Activated naive CD4-positive, alpha-beta T cell treated with anti-CD3 and anti-CD28 coated beads for 36 hours (primary cell): ENCODE data around the gene NUDC. TPM values are rescaled to one million over a fixed set of nuclear protein-coding genes. Genes with fewer than 3 reads are reported as not detected.
A peak's percentile ranks its signal among the peaks of the same experiment; 100 is the strongest.

Source experiments
- CTCF ChIA-PET: fragments of 350-600 bp; sonication (Branson Sonifier 250); formaldehyde crosslinking; loops from one replicate; lab custom pipeline; 2021; ENCODE audit warnings: antibody characterized with exemption; lab: Charles Lee
- DNase-seq: peaks from one replicate; pipeline ENCODE4 v3.0.0-alpha.2; 2020
- H3K27ac Mint-ChIP-seq: one replicate; pipeline ENCODE4 v1.8.0; 2021; ENCODE audit warnings: mild to moderate bottlenecking, mixed read lengths
- H3K27me3 Mint-ChIP-seq: one replicate; pipeline ENCODE4 v1.8.0; 2021; ENCODE audit warnings: low read depth, mixed read lengths
- H3K36me3 Mint-ChIP-seq: one replicate; pipeline ENCODE4 v1.8.0; 2021; ENCODE audit warnings: low read depth, mixed read lengths
- H3K4me1 Mint-ChIP-seq: one replicate; pipeline ENCODE4 v1.8.0; 2021; ENCODE audit warnings: low read depth, mixed read lengths
- H3K4me3 Mint-ChIP-seq: one replicate; pipeline ENCODE4 v1.8.0; 2021; ENCODE audit warnings: mild to moderate bottlenecking, moderate library complexity, mixed read lengths
- H3K9me3 Mint-ChIP-seq: one replicate; pipeline ENCODE4 v1.8.0; 2021; ENCODE audit warnings: mixed read lengths
- intact Hi-C: fragments of 100-400 bp; cut with micrococcal nuclease; formaldehyde crosslinking; loops from one replicate; pipeline ENCODE4 v1.15.1; 2023
- total RNA-seq, 2 experiments: library from RNA; stranded (reverse); gene quantifications; one replicate each; pipeline ENCODE4 v1.2.3, GENCODE V29; 2021

Gene NUDC
- total RNA-seq, 2 experiments from 2014 or later = 75.3 to 78.1 TPM

DNA sequence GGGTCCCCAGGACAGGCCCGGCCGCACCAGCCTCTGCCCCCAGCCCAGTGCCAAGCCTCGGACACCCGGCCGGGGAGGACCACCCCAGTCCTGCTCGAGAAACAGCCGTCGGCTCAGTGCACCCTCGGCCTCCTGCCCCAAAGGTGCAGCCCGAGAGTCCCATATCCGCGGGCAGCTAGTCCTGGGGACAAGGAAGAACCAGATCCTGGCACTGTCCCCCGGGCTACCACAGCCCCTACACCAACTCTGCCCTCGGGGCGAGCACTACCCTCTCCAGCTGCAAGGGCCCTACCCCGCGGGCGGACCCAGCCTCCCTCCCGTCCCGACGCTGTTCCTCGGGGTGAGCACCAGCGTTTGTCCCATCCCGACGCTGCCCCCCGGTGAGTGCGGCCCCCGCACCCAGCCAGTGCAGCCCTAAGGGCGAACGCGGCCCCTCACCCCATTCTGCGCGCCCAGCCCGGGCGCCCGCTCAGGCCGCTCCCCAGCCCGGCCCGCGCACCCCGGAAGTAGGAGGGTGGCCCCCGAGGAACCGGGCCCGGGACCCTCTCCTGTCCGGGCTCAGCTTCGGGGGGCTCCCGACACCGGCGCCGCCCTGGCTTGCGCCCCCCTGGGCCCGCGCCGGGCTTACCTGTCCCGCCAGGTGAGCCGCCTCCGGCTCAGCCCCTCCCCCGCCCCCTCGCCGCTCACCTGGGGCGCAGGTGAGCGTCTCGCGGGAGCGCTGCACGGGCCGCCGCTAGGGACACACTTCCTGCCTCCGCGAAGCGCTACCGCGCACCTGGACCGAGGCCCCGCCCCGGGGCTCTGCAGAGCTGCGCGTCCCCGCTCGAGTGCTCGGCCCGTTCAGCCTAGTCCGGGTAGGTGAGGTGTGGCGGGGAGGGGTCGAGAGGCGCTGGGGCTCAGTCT lies 38.4 kb downstream of the NUDC start, which contains the start of gene KDF1:
KDF1 (minus strand) TSS at position 747 of the 903 bp plus-strand sequence. CDS start 8,088 bp downstream, outside the sequence.
- peaks cover 17% of the 10 kb centered on the region for H3K27me3 Mint-ChIP-seq
- peaks cover 3% of the 10 kb centered on the region for H3K36me3 Mint-ChIP-seq
- H3K4me3 Mint-ChIP-seq = peak within 1 kb of the TSS; percentile 64
- peaks cover 3% of the 10 kb centered on the region for H3K9me3 Mint-ChIP-seq
- CTCF ChIA-PET = interaction anchor here (1.0 to 1.8 kb wide), 2 partner anchors 38 to 150 kb away, joined by 3 to 4 read pairs; no protein-coding TSS in a partner anchor
- intact Hi-C loops = no loop called here
- peaks cover 8% of the 10 kb centered on the region for H3K4me1 Mint-ChIP-seq
- H3K27ac Mint-ChIP-seq = no peak within 1 kb of the TSS
- DNase-seq = peak; percentile 39

DNA sequence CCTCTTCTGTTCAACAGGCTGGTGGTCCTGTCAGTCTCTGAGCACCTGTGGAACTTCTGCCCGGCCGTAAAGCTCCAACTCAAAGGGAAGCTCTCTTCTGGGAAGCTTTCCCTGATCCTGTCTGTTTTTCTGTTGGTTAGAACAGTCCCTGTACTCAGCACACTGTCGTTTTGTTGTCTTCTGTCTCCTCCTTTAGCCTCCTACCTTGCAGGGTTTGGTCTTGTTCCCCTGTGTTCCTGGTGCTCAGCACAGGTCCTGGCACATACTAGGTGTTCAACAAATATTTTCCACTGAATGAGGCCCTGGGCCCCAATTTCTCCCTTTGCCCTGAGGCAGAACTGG lies 39.1 kb downstream of the NUDC start:
- CTCF ChIA-PET = interaction anchor here (1.0 to 1.8 kb wide), 2 partner anchors 37 to 150 kb away, joined by 3 to 4 read pairs; no protein-coding TSS in a partner anchor
- intact Hi-C loops = no loop called here

DNA sequence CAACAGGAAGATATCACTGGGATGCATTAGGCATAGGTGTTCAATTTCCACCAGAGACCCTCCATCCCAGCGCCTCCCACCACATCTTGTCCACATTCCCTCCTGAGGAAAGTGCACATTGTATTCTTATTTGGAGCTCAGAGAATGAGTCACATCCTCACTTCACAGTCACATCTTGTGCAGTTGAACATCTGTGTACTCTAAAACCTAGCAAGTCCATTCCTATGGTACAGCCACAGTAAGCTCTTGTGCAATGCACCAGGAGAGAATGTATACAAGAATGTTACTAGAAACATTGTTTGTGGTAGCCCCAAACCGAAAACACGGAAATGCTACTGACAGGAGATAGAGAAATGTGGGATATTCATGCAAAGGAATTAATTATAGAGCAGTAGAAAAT lies 40.3 kb downstream of the NUDC start:
- Mint-ChIP-seq H3K27ac (no peak overlapping the region), H3K27me3 (peaks cover 21% of the 10 kb centered on the region), H3K36me3 (no peaks in the 10 kb centered on the region), H3K9me3 (no peaks in the 10 kb centered on the region), H3K4me1 (peaks cover 8% of the 10 kb centered on the region), H3K4me3 (no peak overlapping the region)
- intact Hi-C loops = no loop called here
- DNase-seq = no peak
- CTCF ChIA-PET = interaction anchor here (0.5 kb wide), 1 partner anchor 20 kb away, joined by 3 read pairs; no protein-coding TSS in a partner anchor

More for the DNA sequence above, 39.1 kb downstream of the NUDC start:
- peaks cover 3% of the 10 kb centered on the region for H3K36me3 Mint-ChIP-seq
- H3K27me3 Mint-ChIP-seq = peaks cover 17% of the 10 kb centered on the region
- peaks cover 8% of the 10 kb centered on the region for H3K4me1 Mint-ChIP-seq
- no peak for DNase-seq
- H3K4me3 Mint-ChIP-seq = peak overlapping the region; percentile 64
- no peak overlapping the region for H3K27ac Mint-ChIP-seq
- H3K9me3 Mint-ChIP-seq = peaks cover 3% of the 10 kb centered on the region

DNA sequence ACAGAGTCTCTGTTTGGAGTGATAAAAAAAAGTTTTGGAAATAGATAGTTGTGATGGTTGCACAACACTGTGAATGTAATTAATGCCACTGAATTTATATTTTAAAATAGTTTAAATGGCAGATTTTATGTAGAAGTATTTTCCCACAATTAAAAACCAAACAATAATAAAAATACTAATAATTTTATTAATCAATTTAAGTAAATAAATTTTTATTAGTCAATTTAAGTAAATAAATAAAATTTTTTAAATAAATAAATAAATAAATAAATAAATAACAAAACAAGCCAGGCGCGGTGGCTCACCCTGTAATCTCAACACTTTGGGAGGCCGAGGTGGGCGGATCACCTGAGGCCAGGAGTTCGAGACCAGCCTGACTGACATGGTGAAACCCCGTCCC lies 43.7 kb downstream of the NUDC start:
- Mint-ChIP-seq H3K4me3 (no peak overlapping the region), H3K36me3 (no peaks in the 10 kb centered on the region), H3K4me1 (peaks cover 4% of the 10 kb centered on the region), H3K9me3 (no peaks in the 10 kb centered on the region), H3K27me3 (peaks cover 23% of the 10 kb centered on the region), H3K27ac (no peak overlapping the region)
- DNase-seq = no peak
- CTCF ChIA-PET = no interaction called here
- intact Hi-C loops = no loop called here

DNA sequence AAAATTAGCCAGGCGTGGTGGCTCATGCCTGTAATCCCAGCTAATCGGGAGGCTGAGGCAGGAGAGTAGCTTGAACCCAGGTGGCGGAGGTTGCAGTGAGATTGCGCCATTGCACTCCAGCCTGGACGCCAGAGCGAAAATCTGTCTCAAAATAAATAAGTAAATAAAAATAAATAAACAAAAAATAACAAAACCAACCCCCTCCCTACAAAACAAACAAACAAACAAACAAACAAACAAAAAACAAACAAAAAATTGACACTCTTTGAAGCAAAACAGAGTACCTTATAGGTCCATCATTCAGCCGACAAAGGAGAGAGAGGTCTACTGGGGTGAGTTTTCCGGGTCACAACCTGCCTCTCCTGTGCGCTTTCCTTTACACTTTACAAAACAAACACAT lies 44.1 kb downstream of the NUDC start:
- no peaks in the 10 kb centered on the region for H3K9me3 Mint-ChIP-seq
- intact Hi-C loops = no loop called here
- H3K4me3 Mint-ChIP-seq = no peak overlapping the region
- CTCF ChIA-PET = interaction anchor here (2.3 kb wide), 1 partner anchor 28 kb away, joined by 6 read pairs; the partner anchor contains the start of gene TRNP1
- H3K36me3 Mint-ChIP-seq = no peaks in the 10 kb centered on the region
- no peak for DNase-seq
- no peak overlapping the region for H3K27ac Mint-ChIP-seq
- peaks cover 1% of the 10 kb centered on the region for H3K4me1 Mint-ChIP-seq
- peaks cover 19% of the 10 kb centered on the region for H3K27me3 Mint-ChIP-seq

DNA sequence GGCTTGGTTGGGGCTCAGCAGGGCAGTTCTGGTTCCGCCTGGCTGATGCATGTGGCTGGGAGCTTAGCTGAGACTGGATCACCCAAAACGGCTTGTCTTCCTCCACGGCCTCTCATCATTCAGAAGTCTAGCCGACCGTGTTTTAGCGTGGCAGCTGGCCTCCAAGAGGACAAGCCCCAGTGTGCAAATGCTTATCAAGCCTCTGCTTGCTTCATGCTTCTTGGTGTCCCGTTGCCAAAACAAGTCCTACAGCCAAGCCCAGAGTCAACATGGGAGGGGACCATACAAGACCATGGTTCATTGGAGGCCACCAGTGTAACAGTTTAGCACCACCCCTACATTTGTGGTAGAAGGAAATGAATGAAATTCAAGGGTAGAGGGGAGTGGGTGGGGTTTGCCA lies 49.3 kb downstream of the NUDC start:
- H3K4me1 Mint-ChIP-seq = no peaks in the 10 kb centered on the region
- no peak for DNase-seq
- CTCF ChIA-PET = interaction anchor here (0.7 kb wide), 1 partner anchor 1049 kb away, joined by 3 read pairs; no protein-coding TSS in a partner anchor
- no peak overlapping the region for H3K27ac Mint-ChIP-seq
- no peak overlapping the region for H3K4me3 Mint-ChIP-seq
- intact Hi-C loops = no loop called here
- H3K9me3 Mint-ChIP-seq = no peaks in the 10 kb centered on the region
- H3K27me3 Mint-ChIP-seq = peaks cover 6% of the 10 kb centered on the region
- no peaks in the 10 kb centered on the region for H3K36me3 Mint-ChIP-seq

DNA sequence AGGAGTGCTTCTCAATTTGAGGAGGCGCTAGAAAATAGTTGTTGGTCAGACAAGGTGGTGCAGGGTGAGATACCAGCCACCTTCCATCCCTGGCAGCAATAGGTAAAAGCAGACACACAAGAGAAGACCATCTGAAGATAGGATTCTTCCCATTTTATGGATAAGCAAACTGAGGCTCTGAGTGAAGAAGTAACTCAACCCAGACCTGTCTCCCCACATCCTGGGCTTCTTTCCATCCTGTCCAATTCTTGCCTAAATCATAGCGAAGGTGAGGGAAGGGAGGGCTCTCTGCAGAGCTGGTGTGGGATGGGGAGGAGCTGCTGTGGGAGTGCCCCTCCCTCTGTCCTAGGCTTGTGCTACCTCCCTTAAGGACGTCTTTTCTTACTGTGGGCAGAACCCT lies 50.0 kb downstream of the NUDC start:
- DNase-seq = no peak
- H3K9me3 Mint-ChIP-seq = no peaks in the 10 kb centered on the region
- H3K4me3 Mint-ChIP-seq = no peak overlapping the region
- H3K27ac Mint-ChIP-seq = no peak overlapping the region
- no peaks in the 10 kb centered on the region for H3K36me3 Mint-ChIP-seq
- CTCF ChIA-PET = interaction anchor here (0.9 kb wide), 1 partner anchor 9 kb away, joined by 3 read pairs; no protein-coding TSS in a partner anchor
- H3K4me1 Mint-ChIP-seq = no peaks in the 10 kb centered on the region
- intact Hi-C loops = no loop called here
- H3K27me3 Mint-ChIP-seq = peaks cover 4% of the 10 kb centered on the region

DNA sequence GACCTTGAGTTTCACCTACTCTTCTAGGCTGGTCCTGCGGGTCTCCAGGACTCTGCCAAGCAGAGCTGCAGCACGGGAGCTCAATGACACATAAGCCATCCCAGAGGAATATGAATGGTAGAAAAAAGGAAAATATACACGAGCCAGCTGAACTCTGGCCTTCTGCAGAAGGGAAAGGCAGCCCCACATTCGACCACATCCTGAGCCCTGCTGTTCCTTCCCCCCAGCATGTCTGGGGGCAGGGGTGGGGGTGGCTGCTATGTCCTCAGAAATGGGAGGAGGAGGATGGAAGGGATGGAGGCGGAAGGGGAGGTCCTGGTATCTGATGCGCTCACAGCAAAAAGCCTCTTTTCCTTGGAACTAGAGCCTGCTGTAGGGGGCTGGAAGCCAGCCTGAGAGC lies 50.8 kb downstream of the NUDC start:
- intact Hi-C loops = no loop called here
- H3K27ac Mint-ChIP-seq = no peak overlapping the region
- H3K4me3 Mint-ChIP-seq = no peak overlapping the region
- CTCF ChIA-PET = interaction anchor here (0.9 kb wide), 1 partner anchor 10 kb away, joined by 3 read pairs; no protein-coding TSS in a partner anchor
- peaks cover 2% of the 10 kb centered on the region for H3K27me3 Mint-ChIP-seq
- no peak for DNase-seq
- no peaks in the 10 kb centered on the region for H3K36me3 Mint-ChIP-seq
- no peaks in the 10 kb centered on the region for H3K9me3 Mint-ChIP-seq
- H3K4me1 Mint-ChIP-seq = no peaks in the 10 kb centered on the region

DNA sequence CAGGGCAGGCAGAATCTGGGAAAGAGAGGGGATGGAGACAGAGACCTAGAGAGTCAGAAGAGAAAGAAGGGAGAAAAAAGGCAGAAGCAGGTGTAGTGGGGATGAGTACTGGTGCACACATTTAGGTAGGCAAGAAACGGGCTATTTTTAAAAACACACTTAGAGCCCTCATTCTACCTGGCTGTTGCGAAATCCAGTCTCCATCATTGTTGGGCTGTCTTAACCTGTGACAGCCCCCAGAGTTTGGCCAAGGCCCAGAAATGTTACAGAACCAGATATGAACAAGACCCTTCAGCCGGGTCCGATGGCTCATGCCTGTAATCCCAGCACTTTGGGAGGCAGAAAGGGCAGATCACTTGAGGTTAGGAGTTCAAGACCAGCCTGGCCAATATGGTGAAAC lies 51.3 kb downstream of the NUDC start:
- CTCF ChIA-PET = interaction anchor here (0.9 kb wide), 1 partner anchor 10 kb away, joined by 3 read pairs; no protein-coding TSS in a partner anchor
- intact Hi-C loops = no loop called here

DNA sequence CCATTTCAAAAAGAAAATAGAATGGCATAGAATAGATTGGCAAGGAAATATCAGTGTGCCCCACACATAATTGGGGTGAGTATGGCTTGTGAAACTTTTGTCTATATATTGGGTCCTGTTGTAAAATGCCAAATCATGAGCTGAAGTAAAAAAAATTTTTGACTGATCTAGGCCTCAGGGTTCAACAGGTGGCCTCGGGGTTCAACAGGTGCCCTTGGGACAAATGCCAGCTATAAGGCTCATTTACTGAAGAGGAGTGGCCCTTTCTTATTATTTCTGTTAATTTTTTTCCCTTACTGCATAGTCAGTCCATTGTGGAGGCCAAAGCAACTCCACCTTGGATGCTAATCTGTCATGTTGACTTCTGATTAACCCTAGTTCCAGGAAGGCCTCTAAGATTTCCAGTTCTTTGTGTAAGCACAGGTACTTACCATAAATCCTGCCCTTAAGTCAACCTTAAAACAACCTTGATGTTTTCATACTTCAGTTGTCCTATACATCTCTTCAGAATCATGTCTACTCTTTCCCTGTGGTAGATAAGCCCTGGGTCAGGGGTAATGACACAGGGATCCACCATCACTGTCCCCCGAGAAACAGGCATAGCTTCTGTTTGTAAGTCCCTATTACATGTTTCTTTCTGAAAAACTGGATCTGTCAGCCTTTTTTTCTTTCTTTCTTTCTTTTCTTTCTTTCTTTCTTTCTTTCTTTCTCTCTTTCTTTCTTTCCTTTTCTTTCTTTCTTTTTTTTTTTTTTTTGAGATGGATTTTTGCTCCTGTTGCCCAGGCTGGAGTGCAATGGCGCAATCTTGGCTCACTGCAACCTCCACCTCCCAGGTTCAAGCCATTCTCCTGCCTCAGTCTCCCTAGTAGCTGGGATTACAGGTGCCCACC lies 55.3 kb downstream of the NUDC start:
- no peak overlapping the region for H3K27ac Mint-ChIP-seq
- H3K9me3 Mint-ChIP-seq = no peaks in the 10 kb centered on the region
- intact Hi-C loops = no loop called here
- H3K4me3 Mint-ChIP-seq = no peak overlapping the region
- CTCF ChIA-PET = interaction anchor here (1.7 kb wide), 1 partner anchor 70 kb away, joined by 5 read pairs; no protein-coding TSS in a partner anchor
- H3K36me3 Mint-ChIP-seq = no peaks in the 10 kb centered on the region
- DNase-seq = no peak
- H3K27me3 Mint-ChIP-seq = peaks cover 3% of the 10 kb centered on the region
- H3K4me1 Mint-ChIP-seq = no peaks in the 10 kb centered on the region

More for the DNA sequence above, 51.3 kb downstream of the NUDC start:
- no peak overlapping the region for H3K4me3 Mint-ChIP-seq
- no peaks in the 10 kb centered on the region for H3K27me3 Mint-ChIP-seq
- H3K9me3 Mint-ChIP-seq = no peaks in the 10 kb centered on the region
- H3K36me3 Mint-ChIP-seq = no peaks in the 10 kb centered on the region
- DNase-seq = no peak
- H3K27ac Mint-ChIP-seq = no peak overlapping the region
- H3K4me1 Mint-ChIP-seq = no peaks in the 10 kb centered on the region

DNA sequence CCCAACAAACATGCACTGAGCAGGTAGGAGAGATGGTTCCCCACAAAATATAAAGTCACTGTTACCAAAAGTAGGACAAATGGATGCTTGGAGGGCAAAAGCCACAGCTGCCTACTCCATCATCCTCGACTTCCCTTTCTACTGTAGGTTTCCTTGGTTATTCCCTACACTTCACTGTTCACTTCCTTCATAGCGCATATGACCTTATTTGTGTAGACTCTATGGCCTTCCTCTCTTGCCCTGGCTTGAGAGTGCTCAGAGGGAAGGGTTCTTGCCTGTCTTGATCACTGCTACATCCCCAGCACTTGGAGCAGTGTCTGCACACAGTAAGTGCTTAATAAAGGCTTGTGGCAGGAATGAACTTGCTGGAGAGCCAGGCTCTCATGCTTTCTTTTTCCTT lies 57.4 kb downstream of the NUDC start:
- Mint-ChIP-seq H3K4me1 (no peaks in the 10 kb centered on the region), H3K27ac (no peak overlapping the region), H3K36me3 (no peaks in the 10 kb centered on the region), H3K9me3 (no peaks in the 10 kb centered on the region), H3K27me3 (peaks cover 3% of the 10 kb centered on the region), H3K4me3 (no peak overlapping the region)
- intact Hi-C loops = no loop called here
- CTCF ChIA-PET = no interaction called here
- no peak for DNase-seq
